ENCODE measurements around the gene MIEF2.

The MIEF2 gene

DNA sequence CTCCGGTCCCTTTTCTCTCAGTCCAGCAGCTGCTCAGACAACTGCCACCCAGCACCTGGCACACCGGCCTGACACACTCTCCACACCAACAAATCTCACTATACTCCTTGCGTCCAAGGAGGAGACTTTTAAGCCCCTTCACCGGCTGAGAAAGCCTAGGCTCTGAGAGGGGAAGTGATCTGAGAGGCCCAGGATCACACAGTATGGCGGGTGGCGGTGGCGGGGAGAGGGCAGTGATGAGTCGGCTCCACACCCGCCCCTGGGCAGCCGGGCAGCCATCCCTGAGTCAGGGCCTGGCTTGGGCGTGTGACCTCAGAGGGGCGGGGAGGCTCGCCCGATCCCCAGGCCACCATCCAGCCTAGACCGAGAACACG, 2.5 kb upstream of the MIEF2 start:
- Histone ChIP-seq H3K27ac (peak overlapping the region; percentile 98 to 99), H3K27me3 (no peaks in the 10 kb centered on the region), H3K9me3 (no peaks in the 10 kb centered on the region), H3K36me3 (peaks cover 28 to 45% (median 39%) of the 10 kb centered on the region in 3 donors), H3K4me1 (peaks cover 0 to 63% (median 45%) of the 10 kb centered on the region in 4 donors), H3K4me3 (peak overlapping the region; percentile 89 to 93)
- intact Hi-C loops (cut with DNase I; ENCODE audit: low total_unique reads): no loop called here
- no peak for TF ChIP-seq CTCF (IDR thresholded peaks at IDR 0.05)
- peak; percentile 86 to 92 for DNase-seq

DNA sequence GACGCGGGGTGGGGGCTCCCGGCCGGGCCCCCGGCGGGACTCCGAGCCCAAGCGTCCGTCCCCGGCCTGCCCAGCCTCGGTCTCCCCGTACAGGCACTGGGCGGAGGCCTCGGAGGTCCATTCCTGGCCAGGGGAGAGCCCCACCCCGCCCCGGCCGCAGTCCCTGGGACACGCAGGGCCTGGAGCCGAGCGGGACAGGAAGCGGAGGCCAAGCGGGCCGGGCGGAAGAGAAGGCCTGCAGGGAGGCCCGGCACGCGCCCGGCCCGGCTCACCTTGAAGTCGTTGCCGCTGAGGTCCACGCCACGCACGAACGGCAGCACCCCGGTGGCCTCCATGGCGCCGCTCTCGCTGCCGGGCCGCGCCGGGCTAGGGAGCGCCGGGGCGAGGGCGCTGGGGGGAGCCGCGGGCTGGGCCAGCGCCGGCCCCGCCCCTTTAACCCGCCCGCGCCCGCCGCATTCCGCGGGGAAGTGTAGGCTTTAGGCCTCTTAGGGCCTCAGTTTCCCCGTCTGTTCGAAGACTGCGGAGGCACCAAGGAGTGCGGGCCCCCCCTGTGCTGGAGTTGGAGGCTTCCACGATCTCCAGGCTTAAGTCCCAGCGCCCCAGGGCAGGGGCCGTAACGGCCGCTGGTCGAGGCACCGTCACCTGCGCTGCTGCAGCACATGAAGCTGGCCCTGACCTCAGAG, 2.0 kb upstream of the MIEF2 start, which contains the start of gene FLII:
FLII (minus strand) TSS at position 383 of the 683 bp plus-strand sequence; CDS start at position 335, 48 bp downstream.
- no peak for TF ChIP-seq CTCF (IDR thresholded peaks at IDR 0.05)
- H3K36me3 ChIP-seq: peaks cover 27 to 45% (median 39%) of the 10 kb centered on the region in 3 donors
- intact Hi-C loops (cut with DNase I; ENCODE audit: low total_unique reads): no loop called here
- H3K9me3 ChIP-seq: no peaks in the 10 kb centered on the region
- H3K27me3 ChIP-seq: no peaks in the 10 kb centered on the region
- peak within 1 kb of the TSS; percentile 98 to 99 for H3K27ac ChIP-seq
- peak within 1 kb of the TSS; percentile 89 to 93 for H3K4me3 ChIP-seq
- DNase-seq: peak in 1 of 2 donors; percentile 43
- peaks cover 0 to 58% (median 45%) of the 10 kb centered on the region in 4 donors for H3K4me1 ChIP-seq

- peaks cover 0 to 54% (median 45%) of the 10 kb centered on the region in 4 donors for H3K4me1 ChIP-seq
- H3K27ac ChIP-seq: peak overlapping the region; percentile 92 to 98
- H3K4me3 ChIP-seq: peak overlapping the region; percentile 69 to 87
- no peaks in the 10 kb centered on the region for H3K27me3 ChIP-seq
- peaks cover 27 to 45% (median 39%) of the 10 kb centered on the region in 3 donors for H3K36me3 ChIP-seq
- TF ChIP-seq CTCF (IDR thresholded peaks at IDR 0.05): no peak
- intact Hi-C loops (cut with DNase I; ENCODE audit: low total_unique reads): loop anchor here (5.0 kb wide), 1 partner anchor 53 kb away; the partner anchor contains the start of gene TOP3A
- no peaks in the 10 kb centered on the region for H3K9me3 ChIP-seq
- DNase-seq: no peak
Measured at GRCh38 chr17:18259621-18260331, 686 bp upstream of the MIEF2 start.

GRCh38 chr17:18261146-18261515, 669 bp downstream of the MIEF2 start:
- intact Hi-C loops (cut with DNase I; ENCODE audit: low total_unique reads): loop anchor here (5.0 kb wide), 1 partner anchor 51 kb away; the partner anchor contains the start of gene TOP3A
- Histone ChIP-seq H3K4me1 (peaks cover 0 to 54% (median 45%) of the 10 kb centered on the region in 4 donors), H3K4me3 (peak overlapping the region; percentile 69 to 87), H3K9me3 (no peaks in the 10 kb centered on the region), H3K27ac (peak overlapping the region; percentile 92 to 98), H3K36me3 (peaks cover 26 to 45% (median 37%) of the 10 kb centered on the region in 3 donors), H3K27me3 (no peaks in the 10 kb centered on the region)
- no peak for TF ChIP-seq CTCF (IDR thresholded peaks at IDR 0.05)
- DNase-seq: peak; percentile 72 to 91

DNA sequence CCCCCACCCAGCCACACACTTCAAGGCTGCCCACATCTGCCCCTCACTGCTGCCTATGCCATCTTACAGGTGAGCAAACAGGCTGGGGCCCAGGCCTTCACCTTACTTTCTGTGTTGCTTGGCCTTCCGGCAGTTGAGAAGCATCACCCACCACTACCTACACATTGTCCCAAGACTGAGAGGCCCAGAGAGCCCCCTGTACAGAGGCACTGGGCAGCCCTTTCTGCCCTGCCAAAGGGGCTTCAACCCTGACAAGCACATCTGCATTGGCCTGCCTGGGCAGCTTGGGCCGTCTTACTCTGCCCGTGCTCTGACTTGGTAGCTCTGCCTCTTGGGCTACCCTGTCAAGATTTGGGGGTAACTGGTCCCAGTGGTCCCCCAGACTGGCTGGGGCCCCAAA, 1.2 kb downstream of the MIEF2 start:
- H3K36me3 ChIP-seq: peaks cover 26 to 40% (median 32%) of the 10 kb centered on the region in 3 donors
- no peaks in the 10 kb centered on the region for H3K9me3 ChIP-seq
- peaks cover 0 to 48% (median 41%) of the 10 kb centered on the region in 4 donors for H3K4me1 ChIP-seq
- intact Hi-C loops (cut with DNase I; ENCODE audit: low total_unique reads): loop anchor here (5.0 kb wide), 1 partner anchor 51 kb away; the partner anchor contains the start of gene TOP3A
- H3K27me3 ChIP-seq: no peaks in the 10 kb centered on the region
- H3K27ac ChIP-seq: peak overlapping the region; percentile 92 to 98
- no peak for DNase-seq
- H3K4me3 ChIP-seq: peak overlapping the region; percentile 69 to 87
- TF ChIP-seq CTCF (IDR thresholded peaks at IDR 0.05): no peak
